HG03064 (cell line): ENCODE data around the gene APOL2.
"Not testable (repeated sequence)": the region's sequence is repeated elsewhere in the genome, so short reads cannot be mapped to it uniquely, and the experiment has no call there.

ENCODE experiments used
- ATAC-seq: cut with Tn5 transposase; IDR thresholded peaks from one replicate; pipeline ENCODE4 v1.9.1; 2021; ENCODE audit warnings: low read depth; ENCODE audit not compliant: unreplicated experiment

The APOL2 gene

GRCh38 chr22:36201630-36202319, 37.6 kb downstream of the APOL2 start, which contains the start of gene APOL4:
APOL4 (minus strand) TSS chr22:36201809; CDS start chr22:36201734, 75 bp downstream.
- no peak for ATAC-seq

- not testable (repeated sequence) for ATAC-seq
These were observed 38.3 kb downstream of the APOL2 start for GRCh38 chr22:36201025-36201424.

GRCh38 chr22:36199001-36199551, 40.3 kb downstream of the APOL2 start:
- ATAC-seq, result no peak

GRCh38 chr22:36198536-36198935, 40.8 kb downstream of the APOL2 start:
- no peak for ATAC-seq

GRCh38 chr22:36197514-36198146, 41.7 kb downstream of the APOL2 start:
- no peak for ATAC-seq

- no peak for ATAC-seq
These were observed 42.3 kb downstream of the APOL2 start for GRCh38 chr22:36197065-36197440.

- no peak for ATAC-seq
These were observed 42.9 kb downstream of the APOL2 start for GRCh38 chr22:36196254-36197064.

GRCh38 chr22:36194971-36195370, 44.4 kb downstream of the APOL2 start:
- no peak for ATAC-seq

- no peak for ATAC-seq
These were observed 44.9 kb downstream of the APOL2 start for GRCh38 chr22:36194385-36194784.

- no peak for ATAC-seq
These were observed 45.8 kb downstream of the APOL2 start for GRCh38 chr22:36193577-36193976.

- ATAC-seq, result no peak
These were observed 46.2 kb downstream of the APOL2 start for GRCh38 chr22:36193171-36193570.

GRCh38 chr22:36192542-36192941, 46.8 kb downstream of the APOL2 start:
- no peak for ATAC-seq

GRCh38 chr22:36191106-36191836, 48.1 kb downstream of the APOL2 start:
- ATAC-seq, result no peak

GRCh38 chr22:36187862-36188261, 51.5 kb downstream of the APOL2 start:
- ATAC-seq, result not testable (repeated sequence)

- no peak for ATAC-seq
These were observed 53.3 kb downstream of the APOL2 start for GRCh38 chr22:36185828-36186624.

- no peak for ATAC-seq
These were observed 54.8 kb downstream of the APOL2 start for GRCh38 chr22:36184433-36185025.

- ATAC-seq, result no peak
These were observed 55.9 kb downstream of the APOL2 start for GRCh38 chr22:36183446-36183845.

- ATAC-seq, result no peak
These were observed 56.5 kb downstream of the APOL2 start for GRCh38 chr22:36182857-36183256.

- ATAC-seq, result no peak
These were observed 57.3 kb downstream of the APOL2 start for GRCh38 chr22:36182056-36182455.
